ENCODE measurements around the gene TRNAU1AP. TPM values are rescaled to one million over a fixed set of nuclear protein-coding genes. Genes with fewer than 3 reads are reported as not detected.

The TRNAU1AP gene
- total RNA-seq, result 24.0 and 33.1 TPM in 2 replicates

GRCh38 chr1:28552758-28553663 is at the start of gene TRNAU1AP:
Gene TRNAU1AP (plus strand): TSS chr1:28553085. CDS start chr1:28553111, 26 bp downstream.

GRCh38 chr1:28505406-28506187 is 47.3 kb upstream of the TRNAU1AP start, which contains the start of gene RCC1:
Gene RCC1 (plus strand): TSS chr1:28506043. CDS start chr1:28529867, 23,824 bp downstream.

GRCh38 chr1:28591708-28592320 is 38.9 kb downstream of the TRNAU1AP start, which contains the start of gene RAB42:
Gene RAB42 (plus strand): TSS chr1:28592265. CDS start chr1:28592512, 247 bp downstream.

Other genes with a start within 250 kb of the TRNAU1AP start
- gene MED18, start 224.0 kb upstream of the TRNAU1AP start, total RNA-seq, result 28.0 and 35.6 TPM in 2 replicates
- gene PHACTR4, start 183.3 kb upstream of the TRNAU1AP start, total RNA-seq, result 5.2 and 5.9 TPM in 2 replicates
- gene RCC1, start 47.0 kb upstream of the TRNAU1AP start, total RNA-seq, result 70.5 and 87.7 TPM in 2 replicates
- gene RAB42, start 39.2 kb downstream of the TRNAU1AP start, total RNA-seq, result 2.3 and 3.2 TPM in 2 replicates
- 46.8 and 47.1 TPM in 2 replicates for gene TAF12, start 90.0 kb downstream of the TRNAU1AP start, total RNA-seq
- not detected in 2 replicates for gene RNU11, start 95.5 kb downstream of the TRNAU1AP start, total RNA-seq
- gene GMEB1, start 115.7 kb downstream of the TRNAU1AP start, total RNA-seq, result 7.4 and 10.7 TPM in 2 replicates
- gene YTHDF2, start 183.9 kb downstream of the TRNAU1AP start, total RNA-seq, result 53.9 and 63.7 TPM in 2 replicates